ENCODE data around the gene NOX5.

DNA sequence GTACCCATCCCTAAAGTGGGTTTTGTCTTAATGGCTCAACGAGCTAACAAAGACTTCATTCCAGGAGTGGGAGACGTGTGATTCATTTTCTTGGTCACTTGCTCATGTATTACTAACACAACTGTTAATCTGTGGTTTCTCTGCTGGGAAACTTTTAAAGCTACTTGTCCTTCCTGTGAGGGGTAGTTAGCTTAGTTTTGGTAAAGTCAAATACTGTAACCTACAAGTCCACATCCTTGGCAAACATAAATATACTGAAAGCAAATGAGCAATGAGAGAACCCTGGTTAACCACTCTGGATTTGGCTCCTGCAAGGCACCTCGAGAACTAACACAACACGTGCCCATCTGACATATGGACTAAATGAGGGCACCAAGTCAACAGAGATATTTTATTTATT is 19.9 kb downstream of the NOX5 start:
- TF ChIP-seq CTCF (IDR thresholded peaks at IDR 0.05): no peak
- no peak for TF ChIP-seq POLR2AphosphoS5 (IDR thresholded peaks at IDR 0.05)
- TF ChIP-seq POLR2A (IDR thresholded peaks at IDR 0.05): no peak
